22Rv1 (cell line): ENCODE measurements around the gene HAUS7.

Experiments
- ZFX ChIP-seq: fragments of 450-650 bp; IDR thresholded peaks from 2 replicates; pipeline ENCODE4 v1.6.1; 2017; ENCODE audit warnings: antibody characterized with exemption, borderline replicate concordance
- TF ChIP-seq, protein P1 (sequence below): fragments of 450-650 bp; IDR thresholded peaks from 2 replicates; pipeline ENCODE4 v1.5.1; 2017; ENCODE audit warnings: mild to moderate bottlenecking

DNA sequence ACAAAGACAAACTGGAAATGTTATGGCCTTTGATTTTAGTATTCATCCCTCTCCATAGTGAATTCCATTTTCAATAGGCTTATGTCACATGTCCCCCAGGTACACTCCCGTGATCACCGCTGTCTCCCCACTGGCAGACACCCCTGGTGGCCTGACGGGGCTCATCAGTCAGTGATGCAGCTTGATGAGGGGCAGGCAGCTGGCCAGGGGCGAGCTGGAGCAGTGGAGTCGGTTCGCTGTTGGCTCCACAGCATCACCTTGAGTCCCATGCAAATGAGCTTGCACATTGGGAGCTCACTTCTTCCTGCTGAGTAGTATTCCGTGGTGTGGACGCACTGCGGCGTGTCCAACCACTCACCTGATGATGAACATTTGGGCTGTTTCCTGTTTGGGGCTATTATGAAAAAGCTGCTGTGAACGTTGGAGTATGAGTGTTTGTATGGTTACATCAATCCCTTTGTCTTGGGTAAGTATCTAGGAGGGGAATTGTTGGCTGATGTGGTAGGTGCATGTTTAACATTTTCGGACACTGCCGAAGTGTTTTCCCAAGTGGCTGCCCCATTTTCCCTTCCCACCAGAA is 29.7 kb downstream of the HAUS7 start:
- TF ChIP-seq, protein P1, sequence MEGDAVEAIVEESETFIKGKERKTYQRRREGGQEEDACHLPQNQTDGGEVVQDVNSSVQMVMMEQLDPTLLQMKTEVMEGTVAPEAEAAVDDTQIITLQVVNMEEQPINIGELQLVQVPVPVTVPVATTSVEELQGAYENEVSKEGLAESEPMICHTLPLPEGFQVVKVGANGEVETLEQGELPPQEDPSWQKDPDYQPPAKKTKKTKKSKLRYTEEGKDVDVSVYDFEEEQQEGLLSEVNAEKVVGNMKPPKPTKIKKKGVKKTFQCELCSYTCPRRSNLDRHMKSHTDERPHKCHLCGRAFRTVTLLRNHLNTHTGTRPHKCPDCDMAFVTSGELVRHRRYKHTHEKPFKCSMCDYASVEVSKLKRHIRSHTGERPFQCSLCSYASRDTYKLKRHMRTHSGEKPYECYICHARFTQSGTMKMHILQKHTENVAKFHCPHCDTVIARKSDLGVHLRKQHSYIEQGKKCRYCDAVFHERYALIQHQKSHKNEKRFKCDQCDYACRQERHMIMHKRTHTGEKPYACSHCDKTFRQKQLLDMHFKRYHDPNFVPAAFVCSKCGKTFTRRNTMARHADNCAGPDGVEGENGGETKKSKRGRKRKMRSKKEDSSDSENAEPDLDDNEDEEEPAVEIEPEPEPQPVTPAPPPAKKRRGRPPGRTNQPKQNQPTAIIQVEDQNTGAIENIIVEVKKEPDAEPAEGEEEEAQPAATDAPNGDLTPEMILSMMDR, result no peak
- no peak for TF ChIP-seq ZFX
